Tibial nerve (tissue), 4 donors: ENCODE results near the gene C1orf35. TPM values are rescaled to one million over a fixed set of nuclear protein-coding genes. Genes with fewer than 3 reads are reported as not detected.
A peak's percentile ranks its signal among the peaks of the same experiment; 100 is the strongest.

Experiments
- DNase-seq, 2 donors: peaks; one replicate each; pipeline ENCODE4 v3.0.0-alpha.2; 2019; ENCODE audit warnings: low spot score in 2 of 2
- H3K27ac ChIP-seq, 4 donors: fragments of 200-600 bp; sonication (generic) in 3 of 4; one replicate each; pipeline ENCODE4 v1.5.1; 2017 to 2019; ENCODE audit warnings: mild to moderate bottlenecking in 1 of 4
- H3K27me3 ChIP-seq, 2 donors: fragments of 200-600 bp; sonication (generic) in 1 of 2; one replicate each; pipeline versions ENCODE4 v1.5.1 to v1.6.0; 2017 to 2019
- H3K36me3 ChIP-seq, 3 donors: fragments of 200-600 bp; sonication (generic); one replicate each; pipeline ENCODE4 v1.5.1; 2018 to 2019
- H3K4me1 ChIP-seq, 4 donors: fragments of 200-600 bp; sonication (generic) in 3 of 4; one replicate each; pipeline ENCODE4 v1.5.1; 2017 to 2019
- H3K4me3 ChIP-seq, 4 donors: fragments of 200-600 bp; sonication (generic) in 3 of 4; one replicate each; pipeline ENCODE4 v1.5.1; 2017 to 2019; ENCODE audit warnings: mild to moderate bottlenecking in 1 of 4, moderate library complexity in 1 of 4
- H3K9me3 ChIP-seq, 4 donors: fragments of 200-600 bp; sonication (generic) in 3 of 4; one replicate each; pipeline ENCODE4 v1.5.1; 2017 to 2019
- EP300 ChIP-seq, 2 donors: sonication (generic); formaldehyde crosslinking; IDR thresholded peaks; one replicate each; pipeline ENCODE4 v1.6.1; 2017; ENCODE audit warnings: antibody characterized with exemption in 2 of 2, mild to moderate bottlenecking in 1 of 2
- POLR2A ChIP-seq, 2 donors: fragments of 450-650 bp; IDR thresholded peaks; one replicate each; pipeline ENCODE4 v1.6.1; 2017; ENCODE audit warnings: antibody characterized with exemption in 2 of 2, mild to moderate bottlenecking in 2 of 2, moderate library complexity in 2 of 2
- WGBS, 2 donors: methylation state at CpG; one replicate each; pipeline ENCODE4 v1.1.5; 2018; 5-methylcytosine and 5-hydroxymethylcytosine counted together
- total RNA-seq, 4 donors: library from RNA; depleted of rRNA; stranded (reverse); fragments of >200 nt; gene quantifications; one replicate each; pipeline ENCODE4 v1.1.0, GENCODE V29; 2016
- TF ChIP-seq, protein P1 (sequence below), 5 experiments: fragments of 200-600 bp in 3 of 5; fragments of 450-650 bp in 2 of 5; sonication (generic) in 3 of 5; IDR thresholded peaks; one replicate each; pipeline ENCODE4 v1.5.1; 2016 to 2019; ENCODE audit warnings: antibody characterized with exemption in 5 of 5, mild to moderate bottlenecking in 3 of 5, moderate library complexity in 2 of 5

The C1orf35 gene
- total RNA-seq, 4 donors from 2014 or later: 26.4 to 38.5 (median 27.1) TPM

- DNase-seq: no peak
- Histone ChIP-seq H3K4me1 (peaks cover 0 to 35% (median 17%) of the 10 kb centered on the region in 4 donors), H3K4me3 (peak overlapping the region; percentile 74 to 99 (median 92)), H3K9me3 (no peaks in the 10 kb centered on the region), H3K27me3 (no peaks in the 10 kb centered on the region), H3K27ac (peak overlapping the region; percentile 93 to 99 (median 98)), H3K36me3 (peaks cover 0 to 32% (median 0%) of the 10 kb centered on the region in 3 donors)
- TF ChIP-seq, protein P1, sequence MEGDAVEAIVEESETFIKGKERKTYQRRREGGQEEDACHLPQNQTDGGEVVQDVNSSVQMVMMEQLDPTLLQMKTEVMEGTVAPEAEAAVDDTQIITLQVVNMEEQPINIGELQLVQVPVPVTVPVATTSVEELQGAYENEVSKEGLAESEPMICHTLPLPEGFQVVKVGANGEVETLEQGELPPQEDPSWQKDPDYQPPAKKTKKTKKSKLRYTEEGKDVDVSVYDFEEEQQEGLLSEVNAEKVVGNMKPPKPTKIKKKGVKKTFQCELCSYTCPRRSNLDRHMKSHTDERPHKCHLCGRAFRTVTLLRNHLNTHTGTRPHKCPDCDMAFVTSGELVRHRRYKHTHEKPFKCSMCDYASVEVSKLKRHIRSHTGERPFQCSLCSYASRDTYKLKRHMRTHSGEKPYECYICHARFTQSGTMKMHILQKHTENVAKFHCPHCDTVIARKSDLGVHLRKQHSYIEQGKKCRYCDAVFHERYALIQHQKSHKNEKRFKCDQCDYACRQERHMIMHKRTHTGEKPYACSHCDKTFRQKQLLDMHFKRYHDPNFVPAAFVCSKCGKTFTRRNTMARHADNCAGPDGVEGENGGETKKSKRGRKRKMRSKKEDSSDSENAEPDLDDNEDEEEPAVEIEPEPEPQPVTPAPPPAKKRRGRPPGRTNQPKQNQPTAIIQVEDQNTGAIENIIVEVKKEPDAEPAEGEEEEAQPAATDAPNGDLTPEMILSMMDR (IDR thresholded peaks at IDR 0.05): no peak
- no peak for TF ChIP-seq EP300 (IDR thresholded peaks at IDR 0.05)
- no peak for TF ChIP-seq POLR2A (IDR thresholded peaks at IDR 0.05)
- WGBS, 2 donors: 78 to 80% methylated on average over 11 of the region's 11 CpGs
Observed at GRCh38 chr1:228108055-228108690, 5.0 kb upstream of the C1orf35 start.

GRCh38 chr1:228107636-228108035 lies 4.5 kb upstream of the C1orf35 start:
- DNase-seq: no peak
- WGBS, 2 donors: 88 to 92% methylated on average over 18 to 19 of the region's 19 CpGs
- peaks cover 0 to 35% (median 17%) of the 10 kb centered on the region in 4 donors for H3K4me1 ChIP-seq
- no peak overlapping the region for H3K4me3 ChIP-seq
- H3K36me3 ChIP-seq: peaks cover 0 to 32% (median 0%) of the 10 kb centered on the region in 3 donors
- no peak for TF ChIP-seq POLR2A (IDR thresholded peaks at IDR 0.05)
- TF ChIP-seq, protein P1 (IDR thresholded peaks at IDR 0.05): no peak
- TF ChIP-seq EP300 (IDR thresholded peaks at IDR 0.05): no peak
- H3K27ac ChIP-seq: peak overlapping the region in 2 of 4 donors; percentile 96 to 99
- H3K9me3 ChIP-seq: no peaks in the 10 kb centered on the region
- no peaks in the 10 kb centered on the region for H3K27me3 ChIP-seq

GRCh38 chr1:228106800-228107054 lies 3.6 kb upstream of the C1orf35 start:
- H3K36me3 ChIP-seq: peaks cover 0 to 32% (median 0%) of the 10 kb centered on the region in 3 donors
- no peak for TF ChIP-seq POLR2A (IDR thresholded peaks at IDR 0.05)
- TF ChIP-seq, protein P1 (IDR thresholded peaks at IDR 0.05): no peak
- TF ChIP-seq EP300 (IDR thresholded peaks at IDR 0.05): no peak
- no peak overlapping the region for H3K4me3 ChIP-seq
- H3K9me3 ChIP-seq: no peaks in the 10 kb centered on the region
- 86% methylated on average over 9 of the region's 9 CpGs for WGBS, 2 donors
- DNase-seq: no peak
- no peak overlapping the region for H3K27ac ChIP-seq
- H3K4me1 ChIP-seq: peaks cover 0 to 42% (median 25%) of the 10 kb centered on the region in 4 donors
- no peaks in the 10 kb centered on the region for H3K27me3 ChIP-seq

- TF ChIP-seq EP300 (IDR thresholded peaks at IDR 0.05) (no peak), POLR2A (IDR thresholded peaks at IDR 0.05) (no peak)
- TF ChIP-seq, protein P1 (IDR thresholded peaks at IDR 0.05): no peak
- no peak for DNase-seq
- Histone ChIP-seq H3K27me3 (no peaks in the 10 kb centered on the region), H3K27ac (no peak overlapping the region), H3K4me1 (peaks cover 0 to 48% (median 29%) of the 10 kb centered on the region in 4 donors), H3K36me3 (peaks cover 0 to 34% (median 0%) of the 10 kb centered on the region in 3 donors), H3K4me3 (no peak overlapping the region), H3K9me3 (no peaks in the 10 kb centered on the region)
- WGBS, 2 donors: 73 to 82% methylated on average over 8 of the region's 8 CpGs
Observed at GRCh38 chr1:228105996-228106799, 3.1 kb upstream of the C1orf35 start.
